Stimulated activated CD8-positive, alpha-beta memory T cell treated with anti-CD3 and anti-CD28 coated beads, Interleukin-7, amount 100 ng/mL, for 1 hour (primary cell): ENCODE data around the gene SYT2.
"Not testable (repeated sequence)": the region's sequence is repeated elsewhere in the genome, so short reads cannot be mapped to it uniquely, and the experiment has no call there.

ENCODE experiments used
- DNase-seq, 2 donors: peaks; one replicate each; pipeline ENCODE4 v3.0.0-alpha.2; 2020; ENCODE audit warnings: low read depth in 2 of 2

Gene SYT2

GRCh38 chr1:202545647-202546303, 164.5 kb downstream of the SYT2 start:
- not testable (repeated sequence) for DNase-seq

GRCh38 chr1:202544766-202545449, 165.3 kb downstream of the SYT2 start:
- not testable (repeated sequence) for DNase-seq

GRCh38 chr1:202543537-202543936, 166.7 kb downstream of the SYT2 start:
- not testable (repeated sequence) for DNase-seq

GRCh38 chr1:202542415-202542814, 167.8 kb downstream of the SYT2 start:
- not testable (repeated sequence) for DNase-seq

- DNase-seq, result not testable (repeated sequence)
Observed at GRCh38 chr1:202540858-202541257, 169.4 kb downstream of the SYT2 start.
